SK-N-SH treated with all-trans-retinoic acid at 6 μM for 48 hours (cell line): ENCODE results near the gene NYAP2.

ENCODE experiments used
- ATAC-seq: fragments of 200-7000 bp; cut with Tn5 transposase; 3 replicates; pipeline ENCODE4 v1.9.1; 2020; ENCODE audit warnings: mild to moderate bottlenecking, moderate library complexity
- ARNTL ChIP-seq: fragments of 450-650 bp; formaldehyde crosslinking; IDR thresholded peaks from 2 replicates; pipeline ENCODE4 v1.5.0; 2020; ENCODE audit warnings: low read depth, mild to moderate bottlenecking, moderate library complexity, borderline replicate concordance
- BACH2 ChIP-seq: fragments of 250-450 bp; sonication (Bioruptor Pico); IDR thresholded peaks from 2 replicates; pipeline ENCODE4 v1.9.0; 2021; ENCODE audit warnings: mild to moderate bottlenecking, borderline replicate concordance
- CSDC2 ChIP-seq: fragments of 250-450 bp; sonication (Bioruptor Pico); IDR thresholded peaks from 2 replicates; pipeline ENCODE4 v1.5.0; 2020; ENCODE audit warnings: mild to moderate bottlenecking, moderate library complexity
- ESRRG ChIP-seq: fragments of 250-450 bp; sonication (Bioruptor Pico); IDR thresholded peaks from 2 replicates; pipeline ENCODE4 v1.6.1; 2021; ENCODE audit warnings: mild to moderate bottlenecking
- GLIS3 ChIP-seq: fragments of 250-450 bp; sonication (Bioruptor Pico); IDR thresholded peaks from 2 replicates; pipeline ENCODE4 v1.5.0; 2020; ENCODE audit warnings: mild to moderate bottlenecking, moderate library complexity
- ISL1 ChIP-seq: fragments of 250-450 bp; sonication (Bioruptor Pico); IDR thresholded peaks from 2 replicates; pipeline ENCODE4 v2.1.2; 2022; ENCODE audit warnings: mild to moderate bottlenecking, moderate library complexity
- OSR1 ChIP-seq: fragments of 250-450 bp; sonication (Bioruptor Pico); IDR thresholded peaks from 2 replicates; pipeline ENCODE4 v1.8.0; 2022; ENCODE audit warnings: moderate library complexity, mild to moderate bottlenecking, inconsistent platforms
- PPARA ChIP-seq: fragments of 250-450 bp; sonication (Bioruptor Pico); IDR thresholded peaks from 2 replicates; pipeline ENCODE4 v1.5.0; 2020; ENCODE audit warnings: mild to moderate bottlenecking, borderline replicate concordance
- RARB ChIP-seq: fragments of 250-450 bp; sonication (Bioruptor Pico); IDR thresholded peaks from 2 replicates; pipeline ENCODE4 v1.8.0; 2021; ENCODE audit warnings: mild to moderate bottlenecking, moderate library complexity
- TCF4 ChIP-seq: fragments of 250-450 bp; sonication (Bioruptor Pico); IDR thresholded peaks from 2 replicates; pipeline ENCODE4 v1.8.0; 2021; ENCODE audit warnings: mild to moderate bottlenecking, moderate library complexity, borderline replicate concordance
- TOX ChIP-seq: fragments of 250-450 bp; sonication (Bioruptor Pico); IDR thresholded peaks from 2 replicates; pipeline ENCODE4 v1.8.0; 2021; ENCODE audit warnings: mild to moderate bottlenecking, moderate library complexity, borderline replicate concordance
- ZC3H10 ChIP-seq: fragments of 250-450 bp; sonication (Bioruptor Pico); IDR thresholded peaks from 2 replicates; pipeline ENCODE4 v1.5.1; 2021; ENCODE audit warnings: mild to moderate bottlenecking, moderate library complexity
- ZFP3 ChIP-seq: fragments of 250-450 bp; sonication (Bioruptor Pico); IDR thresholded peaks from 2 replicates; pipeline ENCODE4 v1.5.0; 2020; ENCODE audit warnings: mild to moderate bottlenecking, moderate library complexity
- ZFP30 ChIP-seq: fragments of 450-650 bp; formaldehyde crosslinking; IDR thresholded peaks from 2 replicates; pipeline ENCODE4 v1.5.0; 2022; ENCODE audit warnings: mild to moderate bottlenecking, moderate library complexity
- ZNF565 ChIP-seq: fragments of 450-650 bp; formaldehyde crosslinking; conservative IDR thresholded peaks from 2 replicates; pipeline ENCODE4 v1.5.0; 2020; ENCODE audit warnings: low read depth, mild to moderate bottlenecking, moderate library complexity
- ZNF70 ChIP-seq: fragments of 450-650 bp; formaldehyde crosslinking; IDR thresholded peaks from 2 replicates; pipeline ENCODE4 v1.5.0; 2020; ENCODE audit warnings: mild to moderate bottlenecking, moderate library complexity
- TF ChIP-seq, protein P1 (sequence below): fragments of 250-450 bp; sonication (Bioruptor Pico); IDR thresholded peaks from 2 replicates; pipeline ENCODE4 v1.8.0; 2021; ENCODE audit warnings: low read depth, mild to moderate bottlenecking, moderate library complexity, borderline replicate concordance
- TF ChIP-seq, protein P2 (sequence below): fragments of 250-450 bp; sonication (Bioruptor Pico); IDR thresholded peaks from 2 replicates; pipeline ENCODE4 v1.8.0; 2020; ENCODE audit warnings: mild to moderate bottlenecking, moderate library complexity, borderline replicate concordance
- TF ChIP-seq, protein P3 (sequence below): fragments of 250-450 bp; sonication (Bioruptor Pico); IDR thresholded peaks from 2 replicates; pipeline ENCODE4 v1.5.1; 2021; ENCODE audit warnings: mild to moderate bottlenecking, moderate library complexity
- TF ChIP-seq, protein P4 (sequence below): fragments of 250-450 bp; sonication (Bioruptor Pico); IDR thresholded peaks from 2 replicates; pipeline ENCODE4 v1.5.0; 2020; ENCODE audit warnings: mild to moderate bottlenecking, moderate library complexity

The NYAP2 gene

DNA sequence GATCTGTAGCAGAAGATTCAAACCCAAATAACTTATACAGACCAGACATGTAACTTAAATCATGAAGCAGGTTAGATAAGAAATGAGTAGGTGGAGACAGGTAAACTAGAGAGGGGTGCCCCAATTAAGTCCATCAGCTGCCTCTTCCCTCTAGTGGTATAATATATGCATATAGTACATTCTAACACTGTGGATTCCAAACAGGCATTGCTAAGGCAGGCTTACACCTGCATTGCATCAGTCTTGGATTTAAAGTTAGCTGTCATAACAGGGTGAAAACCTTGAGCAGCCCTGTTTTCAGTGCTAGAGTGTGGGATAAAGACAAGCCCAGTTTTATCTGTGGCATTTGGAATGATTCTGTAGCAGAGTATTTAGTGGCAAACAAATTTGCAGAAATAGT lies 63.4 kb downstream of the NYAP2 start:
- no peak for TF ChIP-seq RARB (CRISPR knock-in tag)
- TF ChIP-seq BACH2 (CRISPR knock-in tag): no peak
- no peak for TF ChIP-seq ARNTL (CRISPR knock-in tag)
- TF ChIP-seq ISL1 (CRISPR knock-in tag): no peak
- TF ChIP-seq TOX: no peak
- TF ChIP-seq, protein P1, sequence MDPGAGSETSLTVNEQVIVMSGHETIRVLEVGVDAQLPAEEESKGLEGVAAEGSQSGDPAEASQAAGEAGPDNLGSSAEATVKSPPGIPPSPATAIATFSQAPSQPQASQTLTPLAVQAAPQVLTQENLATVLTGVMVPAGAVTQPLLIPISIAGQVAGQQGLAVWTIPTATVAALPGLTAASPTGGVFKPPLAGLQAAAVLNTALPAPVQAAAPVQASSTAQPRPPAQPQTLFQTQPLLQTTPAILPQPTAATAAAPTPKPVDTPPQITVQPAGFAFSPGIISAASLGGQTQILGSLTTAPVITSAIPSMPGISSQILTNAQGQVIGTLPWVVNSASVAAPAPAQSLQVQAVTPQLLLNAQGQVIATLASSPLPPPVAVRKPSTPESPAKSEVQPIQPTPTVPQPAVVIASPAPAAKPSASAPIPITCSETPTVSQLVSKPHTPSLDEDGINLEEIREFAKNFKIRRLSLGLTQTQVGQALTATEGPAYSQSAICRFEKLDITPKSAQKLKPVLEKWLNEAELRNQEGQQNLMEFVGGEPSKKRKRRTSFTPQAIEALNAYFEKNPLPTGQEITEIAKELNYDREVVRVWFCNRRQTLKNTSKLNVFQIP (CRISPR knock-in tag): no peak
- TF ChIP-seq, protein P2, sequence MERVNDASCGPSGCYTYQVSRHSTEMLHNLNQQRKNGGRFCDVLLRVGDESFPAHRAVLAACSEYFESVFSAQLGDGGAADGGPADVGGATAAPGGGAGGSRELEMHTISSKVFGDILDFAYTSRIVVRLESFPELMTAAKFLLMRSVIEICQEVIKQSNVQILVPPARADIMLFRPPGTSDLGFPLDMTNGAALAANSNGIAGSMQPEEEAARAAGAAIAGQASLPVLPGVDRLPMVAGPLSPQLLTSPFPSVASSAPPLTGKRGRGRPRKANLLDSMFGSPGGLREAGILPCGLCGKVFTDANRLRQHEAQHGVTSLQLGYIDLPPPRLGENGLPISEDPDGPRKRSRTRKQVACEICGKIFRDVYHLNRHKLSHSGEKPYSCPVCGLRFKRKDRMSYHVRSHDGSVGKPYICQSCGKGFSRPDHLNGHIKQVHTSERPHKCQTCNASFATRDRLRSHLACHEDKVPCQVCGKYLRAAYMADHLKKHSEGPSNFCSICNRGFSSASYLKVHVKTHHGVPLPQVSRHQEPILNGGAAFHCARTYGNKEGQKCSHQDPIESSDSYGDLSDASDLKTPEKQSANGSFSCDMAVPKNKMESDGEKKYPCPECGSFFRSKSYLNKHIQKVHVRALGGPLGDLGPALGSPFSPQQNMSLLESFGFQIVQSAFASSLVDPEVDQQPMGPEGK (CRISPR knock-in tag): no peak
- TF ChIP-seq CSDC2: no peak
- no peak for TF ChIP-seq ZNF70 (CRISPR knock-in tag)
- no peak for TF ChIP-seq ZFP3 (CRISPR knock-in tag)
- TF ChIP-seq ZC3H10 (CRISPR knock-in tag): no peak
- no peak for TF ChIP-seq ZNF565 (CRISPR knock-in tag)
- TF ChIP-seq ESRRG (CRISPR knock-in tag): no peak
- no peak for TF ChIP-seq PPARA
- TF ChIP-seq, protein P3, sequence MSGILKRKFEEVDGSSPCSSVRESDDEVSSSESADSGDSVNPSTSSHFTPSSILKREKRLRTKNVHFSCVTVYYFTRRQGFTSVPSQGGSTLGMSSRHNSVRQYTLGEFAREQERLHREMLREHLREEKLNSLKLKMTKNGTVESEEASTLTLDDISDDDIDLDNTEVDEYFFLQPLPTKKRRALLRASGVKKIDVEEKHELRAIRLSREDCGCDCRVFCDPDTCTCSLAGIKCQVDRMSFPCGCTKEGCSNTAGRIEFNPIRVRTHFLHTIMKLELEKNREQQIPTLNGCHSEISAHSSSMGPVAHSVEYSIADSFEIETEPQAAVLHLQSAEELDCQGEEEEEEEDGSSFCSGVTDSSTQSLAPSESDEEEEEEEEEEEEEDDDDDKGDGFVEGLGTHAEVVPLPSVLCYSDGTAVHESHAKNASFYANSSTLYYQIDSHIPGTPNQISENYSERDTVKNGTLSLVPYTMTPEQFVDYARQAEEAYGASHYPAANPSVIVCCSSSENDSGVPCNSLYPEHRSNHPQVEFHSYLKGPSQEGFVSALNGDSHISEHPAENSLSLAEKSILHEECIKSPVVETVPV: no peak
- TF ChIP-seq, protein P4, sequence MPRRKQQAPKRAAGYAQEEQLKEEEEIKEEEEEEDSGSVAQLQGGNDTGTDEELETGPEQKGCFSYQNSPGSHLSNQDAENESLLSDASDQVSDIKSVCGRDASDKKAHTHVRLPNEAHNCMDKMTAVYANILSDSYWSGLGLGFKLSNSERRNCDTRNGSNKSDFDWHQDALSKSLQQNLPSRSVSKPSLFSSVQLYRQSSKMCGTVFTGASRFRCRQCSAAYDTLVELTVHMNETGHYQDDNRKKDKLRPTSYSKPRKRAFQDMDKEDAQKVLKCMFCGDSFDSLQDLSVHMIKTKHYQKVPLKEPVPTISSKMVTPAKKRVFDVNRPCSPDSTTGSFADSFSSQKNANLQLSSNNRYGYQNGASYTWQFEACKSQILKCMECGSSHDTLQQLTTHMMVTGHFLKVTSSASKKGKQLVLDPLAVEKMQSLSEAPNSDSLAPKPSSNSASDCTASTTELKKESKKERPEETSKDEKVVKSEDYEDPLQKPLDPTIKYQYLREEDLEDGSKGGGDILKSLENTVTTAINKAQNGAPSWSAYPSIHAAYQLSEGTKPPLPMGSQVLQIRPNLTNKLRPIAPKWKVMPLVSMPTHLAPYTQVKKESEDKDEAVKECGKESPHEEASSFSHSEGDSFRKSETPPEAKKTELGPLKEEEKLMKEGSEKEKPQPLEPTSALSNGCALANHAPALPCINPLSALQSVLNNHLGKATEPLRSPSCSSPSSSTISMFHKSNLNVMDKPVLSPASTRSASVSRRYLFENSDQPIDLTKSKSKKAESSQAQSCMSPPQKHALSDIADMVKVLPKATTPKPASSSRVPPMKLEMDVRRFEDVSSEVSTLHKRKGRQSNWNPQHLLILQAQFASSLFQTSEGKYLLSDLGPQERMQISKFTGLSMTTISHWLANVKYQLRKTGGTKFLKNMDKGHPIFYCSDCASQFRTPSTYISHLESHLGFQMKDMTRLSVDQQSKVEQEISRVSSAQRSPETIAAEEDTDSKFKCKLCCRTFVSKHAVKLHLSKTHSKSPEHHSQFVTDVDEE (CRISPR knock-in tag): no peak
- TF ChIP-seq GLIS3 (CRISPR knock-in tag): no peak
- TF ChIP-seq TCF4: no peak
- TF ChIP-seq ZFP30: no peak
- no peak for ATAC-seq

DNA sequence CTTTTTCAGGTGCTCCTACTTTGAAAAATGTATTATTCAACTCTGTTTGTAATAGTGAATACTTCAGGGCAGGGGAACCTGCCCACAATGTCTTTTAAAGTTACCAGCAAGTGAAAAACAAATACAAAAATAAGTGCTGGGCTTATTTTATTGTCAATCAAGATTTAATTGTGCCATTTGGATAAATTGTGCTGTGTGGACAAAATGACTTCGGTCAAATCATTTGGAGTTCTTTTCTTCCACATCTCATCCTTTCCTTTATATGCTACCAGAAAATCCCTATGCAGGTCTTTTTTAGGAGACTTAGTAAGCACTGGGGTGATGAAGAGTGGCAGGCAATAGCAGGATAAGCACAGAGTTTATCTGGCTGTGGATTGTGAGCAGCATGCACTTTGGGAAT lies 63.9 kb downstream of the NYAP2 start:
- ATAC-seq: no peak
- TF ChIP-seq, protein P2 (CRISPR knock-in tag): no peak
- TF ChIP-seq OSR1 (CRISPR knock-in tag) (no peak), ZFP3 (CRISPR knock-in tag) (no peak), ZNF70 (CRISPR knock-in tag) (no peak)
- TF ChIP-seq, protein P4 (CRISPR knock-in tag): no peak
